Prostate gland (tissue), 2 donors: Measurements from ENCODE around the gene GABARAPL1.

Experiments
- CTCF ChIP-seq, 4 experiments: fragments of 200-600 bp in 2 of 4; fragments of 450-650 bp in 2 of 4; sonication (generic) in 2 of 4; IDR thresholded peaks; 1 replicate in 3 of 4; 2 replicates in 1 of 4; pipeline ENCODE4 v1.5.1; 2016 to 2019; ENCODE audit warnings: antibody characterized with exemption in 4 of 4, mild to moderate bottlenecking in 2 of 4, moderate library complexity in 2 of 4
- POLR2AphosphoS5 ChIP-seq: sonication (generic); formaldehyde crosslinking; IDR thresholded peaks from one replicate; pipeline ENCODE4 v1.6.1; 2017; ENCODE audit warnings: antibody characterized with exemption

DNA sequence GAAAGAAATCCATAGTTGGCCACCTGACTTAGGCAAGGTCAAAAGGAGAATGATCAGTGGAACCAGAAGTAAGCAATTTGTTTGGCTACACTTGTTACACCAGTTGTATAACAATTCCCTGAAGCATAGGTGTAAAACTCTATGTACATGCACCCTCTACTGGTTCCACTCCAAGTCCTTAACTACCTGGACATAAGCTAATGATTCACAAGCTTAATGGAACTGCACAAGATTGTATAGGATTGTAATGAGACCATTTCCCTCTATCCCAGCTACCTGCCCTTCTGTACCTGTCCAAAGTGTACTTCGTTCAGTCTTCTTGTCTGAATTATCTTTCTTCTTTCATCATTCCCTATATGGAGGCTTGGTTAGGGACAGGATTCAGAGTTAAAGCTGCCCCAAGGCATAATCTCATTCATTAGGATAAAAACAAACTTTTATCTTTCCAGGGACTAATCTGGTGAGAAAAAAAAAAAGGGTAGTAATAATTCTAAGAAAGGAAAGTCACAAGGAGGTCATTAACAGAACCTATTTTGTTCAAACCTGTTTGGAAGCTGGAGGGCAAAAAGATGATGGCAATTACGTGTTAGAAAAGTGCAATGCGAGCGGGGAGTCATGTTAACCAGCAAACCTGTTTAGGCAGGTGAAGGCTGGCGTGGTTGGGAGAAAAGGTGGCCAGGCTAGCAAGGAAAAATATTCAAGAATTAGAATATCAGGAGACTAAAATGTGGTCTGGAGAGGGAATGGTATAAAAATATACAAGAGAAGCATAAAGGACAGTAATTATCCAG, 36.6 kb upstream of the GABARAPL1 start:
- no peak for TF ChIP-seq CTCF (IDR thresholded peaks at IDR 0.05)
- no peak for TF ChIP-seq POLR2AphosphoS5
